ENCODE results near the gene CASP8.

DNA sequence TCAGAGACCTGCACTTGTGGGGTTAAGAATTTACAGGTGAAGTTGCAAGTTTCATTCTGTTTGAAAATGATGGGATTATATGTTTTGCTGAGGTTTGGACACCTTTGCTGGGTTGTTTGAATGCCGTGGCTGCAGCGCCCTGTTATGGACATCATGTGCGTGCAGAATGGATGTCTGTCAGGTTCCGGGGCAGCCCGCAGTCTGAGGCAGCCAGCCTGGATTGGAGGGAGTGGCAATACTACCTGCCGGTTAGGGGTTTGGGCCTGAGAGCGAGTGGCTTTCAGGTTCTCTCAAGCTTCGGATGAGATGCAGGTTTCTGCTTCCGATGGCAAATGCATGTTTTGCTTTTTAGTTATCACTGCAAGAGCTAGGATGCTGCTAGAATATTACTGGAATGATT is 1.1 kb downstream of the CASP8 start:
- TF ChIP-seq, protein P1, sequence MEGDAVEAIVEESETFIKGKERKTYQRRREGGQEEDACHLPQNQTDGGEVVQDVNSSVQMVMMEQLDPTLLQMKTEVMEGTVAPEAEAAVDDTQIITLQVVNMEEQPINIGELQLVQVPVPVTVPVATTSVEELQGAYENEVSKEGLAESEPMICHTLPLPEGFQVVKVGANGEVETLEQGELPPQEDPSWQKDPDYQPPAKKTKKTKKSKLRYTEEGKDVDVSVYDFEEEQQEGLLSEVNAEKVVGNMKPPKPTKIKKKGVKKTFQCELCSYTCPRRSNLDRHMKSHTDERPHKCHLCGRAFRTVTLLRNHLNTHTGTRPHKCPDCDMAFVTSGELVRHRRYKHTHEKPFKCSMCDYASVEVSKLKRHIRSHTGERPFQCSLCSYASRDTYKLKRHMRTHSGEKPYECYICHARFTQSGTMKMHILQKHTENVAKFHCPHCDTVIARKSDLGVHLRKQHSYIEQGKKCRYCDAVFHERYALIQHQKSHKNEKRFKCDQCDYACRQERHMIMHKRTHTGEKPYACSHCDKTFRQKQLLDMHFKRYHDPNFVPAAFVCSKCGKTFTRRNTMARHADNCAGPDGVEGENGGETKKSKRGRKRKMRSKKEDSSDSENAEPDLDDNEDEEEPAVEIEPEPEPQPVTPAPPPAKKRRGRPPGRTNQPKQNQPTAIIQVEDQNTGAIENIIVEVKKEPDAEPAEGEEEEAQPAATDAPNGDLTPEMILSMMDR (IDR thresholded peaks at IDR 0.05; ENCODE audit: insufficient read depth, low read depth, low read length) = no peak
- TF ChIP-seq EZH2 (IDR thresholded peaks at IDR 0.05; ENCODE audit: insufficient read depth, low read length) = no peak

Data from astrocyte (in vitro differentiated cells and primary cell).